ENCODE data around the gene RBAK. TPM values are rescaled to one million over a fixed set of nuclear protein-coding genes. Genes with fewer than 3 reads are reported as not detected.

The RBAK gene
- total RNA-seq, 1 experiment from 2014 or later, result 16.1 TPM

DNA sequence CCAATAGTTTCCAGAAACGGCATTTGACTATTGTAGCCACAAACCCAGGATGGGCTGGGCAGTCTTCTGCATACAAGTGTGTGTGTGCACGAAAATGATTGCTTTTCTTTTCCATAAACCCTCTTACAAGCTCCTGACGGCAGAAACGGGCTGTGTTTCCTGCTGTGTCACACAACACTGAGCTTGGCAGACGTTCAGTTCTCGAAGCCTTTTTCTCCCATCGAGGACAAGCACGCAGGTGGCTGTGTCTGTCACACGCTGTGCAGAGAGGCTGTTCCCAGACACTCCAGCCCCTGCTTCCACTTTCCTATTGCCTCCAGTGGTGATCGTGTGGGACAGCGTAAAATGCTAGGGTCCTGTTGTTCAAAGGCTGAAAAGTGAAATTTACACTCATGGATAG, 32.1 kb downstream of the RBAK start:
- Mint-ChIP-seq H3K4me3 (ENCODE audit: unreplicated experiment) (no peak overlapping the region), H3K27me3 (ENCODE audit: insufficient read depth, unreplicated experiment) (peaks cover 9% of the 10 kb centered on the region), H3K27ac (ENCODE audit: unreplicated experiment) (no peak overlapping the region), H3K9me3 (ENCODE audit: unreplicated experiment) (no peaks in the 10 kb centered on the region), H3K4me1 (ENCODE audit: low read depth, unreplicated experiment) (no peaks in the 10 kb centered on the region), H3K36me3 (ENCODE audit: insufficient read depth, unreplicated experiment) (no peaks in the 10 kb centered on the region)
- no TSS peak for BruUV-seq (replicated peaks)
- no peaks in the 10 kb centered on the region for H3K4me1 ChIP-seq
- POLR2A ChIA-PET, result no interaction called here
- H3K36me3 ChIP-seq (ENCODE audit: control insufficient read depth, insufficient read depth, low read length), result no peaks in the 10 kb centered on the region
- no peaks in the 10 kb centered on the region for H3K27me3 ChIP-seq (replicated peaks; ENCODE audit: control insufficient read depth, insufficient read depth, low read length)
- no peak overlapping the region for H3K4me3 ChIP-seq (ENCODE audit: low read depth, low read length)
- TF ChIP-seq, protein P1, sequence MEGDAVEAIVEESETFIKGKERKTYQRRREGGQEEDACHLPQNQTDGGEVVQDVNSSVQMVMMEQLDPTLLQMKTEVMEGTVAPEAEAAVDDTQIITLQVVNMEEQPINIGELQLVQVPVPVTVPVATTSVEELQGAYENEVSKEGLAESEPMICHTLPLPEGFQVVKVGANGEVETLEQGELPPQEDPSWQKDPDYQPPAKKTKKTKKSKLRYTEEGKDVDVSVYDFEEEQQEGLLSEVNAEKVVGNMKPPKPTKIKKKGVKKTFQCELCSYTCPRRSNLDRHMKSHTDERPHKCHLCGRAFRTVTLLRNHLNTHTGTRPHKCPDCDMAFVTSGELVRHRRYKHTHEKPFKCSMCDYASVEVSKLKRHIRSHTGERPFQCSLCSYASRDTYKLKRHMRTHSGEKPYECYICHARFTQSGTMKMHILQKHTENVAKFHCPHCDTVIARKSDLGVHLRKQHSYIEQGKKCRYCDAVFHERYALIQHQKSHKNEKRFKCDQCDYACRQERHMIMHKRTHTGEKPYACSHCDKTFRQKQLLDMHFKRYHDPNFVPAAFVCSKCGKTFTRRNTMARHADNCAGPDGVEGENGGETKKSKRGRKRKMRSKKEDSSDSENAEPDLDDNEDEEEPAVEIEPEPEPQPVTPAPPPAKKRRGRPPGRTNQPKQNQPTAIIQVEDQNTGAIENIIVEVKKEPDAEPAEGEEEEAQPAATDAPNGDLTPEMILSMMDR (IDR thresholded peaks at IDR 0.05; ENCODE audit: insufficient read depth in 1 of 2, low read depth in 1 of 2, low read length in 1 of 2, severe bottlenecking in 1 of 2, unreplicated experiment in 1 of 2), result no peak
- intact Hi-C loops (cut with micrococcal nuclease; ENCODE audit: unreplicated experiment), result no loop called here
- no peak for DNase-seq
- no peaks in the 10 kb centered on the region for H3K9me3 ChIP-seq
- CTCF ChIA-PET, result no interaction called here

DNA sequence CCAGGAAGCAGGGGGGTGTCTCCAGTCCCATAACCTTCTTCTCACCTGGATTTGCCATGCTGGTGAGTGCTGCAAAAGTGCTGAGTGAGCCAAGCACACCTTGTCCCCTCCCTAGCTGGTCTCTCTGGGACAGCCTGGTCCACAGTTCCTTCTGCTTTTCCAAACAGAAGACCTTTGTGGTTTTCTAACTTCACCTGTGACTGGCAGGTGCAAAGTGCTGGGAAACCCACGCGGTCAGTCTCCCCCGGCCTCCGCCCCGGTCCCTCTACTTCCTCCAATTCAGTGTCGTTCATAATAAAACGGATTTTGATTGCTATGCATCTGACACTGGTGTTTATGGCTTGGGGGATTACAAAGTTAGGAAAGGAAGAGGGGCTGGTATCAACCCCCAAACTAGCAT, 37.1 kb downstream of the RBAK start:
- Histone ChIP-seq H3K9me3 (no peaks in the 10 kb centered on the region), H3K4me3 (ENCODE audit: low read depth, low read length) (no peak overlapping the region), H3K27me3 (replicated peaks; ENCODE audit: control insufficient read depth, insufficient read depth, low read length) (no peaks in the 10 kb centered on the region), H3K36me3 (ENCODE audit: control insufficient read depth, insufficient read depth, low read length) (no peaks in the 10 kb centered on the region), H3K4me1 (no peaks in the 10 kb centered on the region)
- intact Hi-C loops (cut with micrococcal nuclease; ENCODE audit: unreplicated experiment), result no loop called here
- no peaks in the 10 kb centered on the region for H3K36me3 Mint-ChIP-seq (ENCODE audit: insufficient read depth, unreplicated experiment)
- peaks cover 6% of the 10 kb centered on the region for H3K27me3 Mint-ChIP-seq (ENCODE audit: insufficient read depth, unreplicated experiment)
- H3K4me1 Mint-ChIP-seq (ENCODE audit: low read depth, unreplicated experiment), result no peaks in the 10 kb centered on the region
- no peak overlapping the region for H3K27ac Mint-ChIP-seq (ENCODE audit: unreplicated experiment)
- ChIA-PET CTCF (interaction anchor here (4.9 kb wide), 1 partner anchor 109 kb away, joined by 25 read pairs; no protein-coding TSS in a partner anchor), POLR2A (no interaction called here)
- TF ChIP-seq, protein P1 (IDR thresholded peaks at IDR 0.05; ENCODE audit: insufficient read depth in 1 of 2, low read depth in 1 of 2, low read length in 1 of 2, severe bottlenecking in 1 of 2, unreplicated experiment in 1 of 2), result no peak
- no TSS peak for BruUV-seq (replicated peaks)
- DNase-seq, result no peak
- H3K9me3 Mint-ChIP-seq (ENCODE audit: unreplicated experiment), result no peaks in the 10 kb centered on the region
- no peak overlapping the region for H3K4me3 Mint-ChIP-seq (ENCODE audit: unreplicated experiment)

DNA sequence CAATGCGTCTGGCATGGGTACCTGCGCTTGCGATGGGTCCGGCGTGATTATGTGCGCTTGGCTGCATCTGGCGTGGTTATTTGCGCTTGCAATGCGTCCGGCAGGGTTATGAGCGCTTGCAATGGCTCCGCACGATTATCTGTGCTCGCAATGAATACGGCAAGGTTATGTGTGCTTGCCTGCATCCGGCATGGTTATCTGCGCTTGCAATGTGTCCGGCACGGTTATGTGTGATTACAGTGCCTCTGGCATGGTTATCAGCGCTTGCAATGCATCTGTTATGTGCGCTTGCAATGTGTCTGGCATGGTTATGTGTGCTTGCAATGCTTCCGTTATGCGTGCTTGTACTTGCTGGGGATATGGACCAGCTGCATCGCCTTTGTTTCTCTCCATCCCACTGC, 37.7 kb downstream of the RBAK start:
- H3K9me3 ChIP-seq, result no peaks in the 10 kb centered on the region
- TF ChIP-seq, protein P1 (IDR thresholded peaks at IDR 0.05; ENCODE audit: insufficient read depth in 1 of 2, low read depth in 1 of 2, low read length in 1 of 2, severe bottlenecking in 1 of 2, unreplicated experiment in 1 of 2), result no peak
- CTCF ChIA-PET, result interaction anchor here (4.9 kb wide), 1 partner anchor 109 kb away, joined by 25 read pairs; no protein-coding TSS in a partner anchor
- Mint-ChIP-seq H3K4me3 (ENCODE audit: unreplicated experiment) (no peak overlapping the region), H3K9me3 (ENCODE audit: unreplicated experiment) (no peaks in the 10 kb centered on the region), H3K36me3 (ENCODE audit: insufficient read depth, unreplicated experiment) (no peaks in the 10 kb centered on the region), H3K27ac (ENCODE audit: unreplicated experiment) (no peak overlapping the region), H3K4me1 (ENCODE audit: low read depth, unreplicated experiment) (no peaks in the 10 kb centered on the region), H3K27me3 (ENCODE audit: insufficient read depth, unreplicated experiment) (peaks cover 6% of the 10 kb centered on the region)
- no TSS peak for BruUV-seq (replicated peaks)
- no peak overlapping the region for H3K4me3 ChIP-seq (ENCODE audit: low read depth, low read length)
- POLR2A ChIA-PET, result no interaction called here
- DNase-seq, result no peak
- intact Hi-C loops (cut with micrococcal nuclease; ENCODE audit: unreplicated experiment), result no loop called here
- H3K36me3 ChIP-seq (ENCODE audit: control insufficient read depth, insufficient read depth, low read length), result no peaks in the 10 kb centered on the region
- no peaks in the 10 kb centered on the region for H3K4me1 ChIP-seq
- H3K27me3 ChIP-seq (replicated peaks; ENCODE audit: control insufficient read depth, insufficient read depth, low read length), result no peaks in the 10 kb centered on the region

All from Caco-2 (cell line).